ENCODE data around the gene CREB1. TPM values are rescaled to one million over a fixed set of nuclear protein-coding genes. Genes with fewer than 3 reads are reported as not detected.

Gene CREB1
- total and polyA plus RNA-seq, 10 of the 15 experiments (the other 5 are each of a cell fraction or from before 2014, with no cell fraction given) = 13.4 to 76.9 (median 39.5) TPM

DNA sequence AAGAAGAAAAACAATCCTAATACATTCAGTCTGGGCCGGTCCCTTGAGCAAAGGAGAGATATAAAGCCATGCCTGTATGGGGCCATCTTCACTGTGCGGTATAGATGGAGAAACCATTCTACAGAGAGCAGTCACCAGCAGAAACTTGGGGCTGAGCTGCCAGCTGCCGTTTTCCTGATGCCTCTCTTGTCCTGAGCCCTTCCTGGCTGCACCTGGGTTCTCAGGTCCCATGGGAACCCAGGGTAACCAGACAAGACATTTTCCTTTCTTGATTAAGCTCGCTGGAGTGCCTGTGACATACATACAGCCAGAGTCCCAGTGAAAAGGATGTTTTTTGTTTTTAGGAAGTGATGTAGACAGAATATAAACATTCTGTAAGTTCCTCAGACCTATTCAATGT is 100.7 kb downstream of the CREB1 start:
- no peaks in the 10 kb centered on the region for H4K20me1 ChIP-seq (ENCODE audit: control insufficient read depth, insufficient read depth)
- CTCF ChIA-PET = interaction anchor here (0.8 to 1.6 kb wide), 6 partner anchors 103 to 410 kb away, joined by 3 to 6 read pairs (median 3); no protein-coding TSS in a partner anchor
- RAD21 ChIA-PET (ENCODE audit: unreplicated experiment) = interaction anchor here (0.6 to 1.6 kb wide), 3 partner anchors 22 to 81 kb away, joined by 3 to 6 read pairs (median 3); partner anchors contain the start of gene CCNYL1
- no peak overlapping the region for H3K27ac ChIP-seq (ENCODE audit: control insufficient read depth, insufficient read depth)
- H3K4me2 ChIP-seq (ENCODE audit: control insufficient read depth, insufficient read depth) = no peak overlapping the region
- H3K9me3 ChIP-seq (replicated peaks; ENCODE audit: control insufficient read depth, insufficient read depth, low read length) = no peaks in the 10 kb centered on the region
- H3K4me1 ChIP-seq (ENCODE audit: control insufficient read depth, insufficient read depth, low read length) = no peaks in the 10 kb centered on the region
- H3K9ac ChIP-seq (ENCODE audit: control insufficient read depth, insufficient read depth, low read length) = no peak overlapping the region
- no peak overlapping the region; the same call in 1 of the 2 replicates for H2AFZ ChIP-seq (ENCODE audit: control insufficient read depth, low read depth, low read length)
- no peaks in the 10 kb centered on the region for H3K36me3 ChIP-seq (ENCODE audit: control insufficient read depth in 2 of 2, insufficient read depth in 2 of 2, low read length in 1 of 2)
- BruUV-seq (replicated peaks) = no TSS peak
- no peaks in the 10 kb centered on the region for H3K79me2 ChIP-seq (ENCODE audit: control insufficient read depth, insufficient read depth, low read length)
- ATAC-seq (no peak), DNase-seq (ENCODE audit: low read depth, low spot score) (no peak), FAIRE-seq (no peak)
- POLR2A ChIA-PET = interaction anchor here (0.6 to 0.9 kb wide), 6 partner anchors 24 to 704 kb away, joined by 3 to 4 read pairs (median 4); partner anchors contain the start of gene CCNYL1
- H3K4me3 ChIP-seq = no peak overlapping the region
- in situ Hi-C loops (cut with MboI) (no loop called here), intact Hi-C loops (cut with micrococcal nuclease; ENCODE audit: unreplicated experiment) (no loop called here)
- no peaks in the 10 kb centered on the region for H3K27me3 ChIP-seq (replicated peaks in 1 of 2; ENCODE audit: control insufficient read depth in 2 of 2, insufficient read depth in 2 of 2, low read length in 1 of 2)
- TF ChIP-seq, protein P1, sequence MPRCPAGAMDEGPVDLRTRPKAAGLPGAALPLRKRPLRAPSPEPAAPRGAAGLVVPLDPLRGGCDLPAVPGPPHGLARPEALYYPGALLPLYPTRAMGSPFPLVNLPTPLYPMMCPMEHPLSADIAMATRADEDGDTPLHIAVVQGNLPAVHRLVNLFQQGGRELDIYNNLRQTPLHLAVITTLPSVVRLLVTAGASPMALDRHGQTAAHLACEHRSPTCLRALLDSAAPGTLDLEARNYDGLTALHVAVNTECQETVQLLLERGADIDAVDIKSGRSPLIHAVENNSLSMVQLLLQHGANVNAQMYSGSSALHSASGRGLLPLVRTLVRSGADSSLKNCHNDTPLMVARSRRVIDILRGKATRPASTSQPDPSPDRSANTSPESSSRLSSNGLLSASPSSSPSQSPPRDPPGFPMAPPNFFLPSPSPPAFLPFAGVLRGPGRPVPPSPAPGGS (IDR thresholded peaks at IDR 0.05; ENCODE audit: borderline replicate concordance, insufficient read depth, low read depth, low read length, poor library complexity, severe bottlenecking) = no peak
- TF ChIP-seq CBFB (IDR thresholded peaks at IDR 0.05; ENCODE audit: low read depth) (no peak), EED (IDR thresholded peaks at IDR 0.05; ENCODE audit: low read depth) (no peak), SMARCA5 (IDR thresholded peaks at IDR 0.05) (no peak)
- WGBS (ENCODE audit: insufficient coverage, insufficient replicate concordance, low lambda C conversion rate, missing lambda C conversion rate) = 81% methylated on average over 4 of the region's 4 CpGs
- SMC1A ChIA-PET (ENCODE audit: uncharacterized antibody, unreplicated experiment) = interaction anchor here (0.6 to 1.9 kb wide), 5 partner anchors 14 to 115 kb away, joined by 3 to 6 read pairs (median 5); no protein-coding TSS in a partner anchor
